GM12878 (cell line): ENCODE data around the gene TCP1. TPM values are rescaled to one million over a fixed set of nuclear protein-coding genes. Genes with fewer than 3 reads are reported as not detected.

Experiments used
- ATAC-seq: fragments of 200-7000 bp; cut with Tn5 transposase; 3 replicates; pipeline ENCODE4 v1.9.1; 2020; ENCODE audit warnings: mild to moderate bottlenecking, moderate library complexity
- BruUV-seq: library from RNA; stranded (reverse); fragments of 400-500 nt; replicated peaks from 2 replicates; lab custom pipeline; 2021; lab: Mats Ljungman, UMichigan
- CTCF ChIA-PET: fragments of 300-600 bp; sonication (Branson Sonifier 250); formaldehyde crosslinking; extraction: SDS; loops from one replicate; lab custom pipeline; 2021; ENCODE audit warnings: inconsistent platforms; lab: Yijun Ruan, JAX
- POLR2A ChIA-PET: fragments of 350-600 bp; formaldehyde crosslinking; extraction: SDS; loops from one replicate; lab custom pipeline; 2021; ENCODE audit warnings: inconsistent platforms; lab: Charles Lee
- RAD21 ChIA-PET: fragments of 300-600 bp; sonication (Branson Sonifier 250); formaldehyde crosslinking; loops from one replicate; lab custom pipeline; 2023; ENCODE audit warnings: antibody characterized with exemption; ENCODE audit not compliant: unreplicated experiment; lab: Charles Lee
- SMC1A ChIA-PET: fragments of 300-600 bp; sonication (Branson Sonifier 250); formaldehyde crosslinking; loops from one replicate; lab custom pipeline; 2023; ENCODE audit not compliant: unreplicated experiment, uncharacterized antibody; lab: Charles Lee
- DNase-seq: peaks from one replicate; pipeline ENCODE4 v3.0.0-alpha.2; 2011; ENCODE audit warnings: low read depth, low spot score
- FAIRE-seq: peaks from 3 replicates; lab custom pipeline; 2011; peaks lifted over from hg19 to GRCh38; lab: Jason Lieb, UNC
- H2AFZ ChIP-seq: 2 replicates; pipeline ENCODE4 v1.6.0; 2011; ENCODE audit warnings: low read depth, low read length, control low read depth; ENCODE audit not compliant: control insufficient read depth
- H3K27ac ChIP-seq: 2 replicates; pipeline ENCODE4 v1.5.1; 2011; ENCODE audit warnings: control low read depth; ENCODE audit not compliant: control insufficient read depth, insufficient read depth
- H3K27me3 ChIP-seq, 2 experiments: replicated peaks in 1 of 2; 2 replicates each; pipeline versions ENCODE4 v1.6.0 to v1.6.1; 2011; ENCODE audit warnings: low read length in 1 of 2; ENCODE audit not compliant: control insufficient read depth in 2 of 2, insufficient read depth in 2 of 2
- H3K36me3 ChIP-seq, 2 experiments: 2 replicates each; pipeline ENCODE4 v1.5.1; 2011; ENCODE audit warnings: low read length in 1 of 2; ENCODE audit not compliant: control insufficient read depth in 2 of 2, insufficient read depth in 2 of 2
- H3K4me1 ChIP-seq: 2 replicates; pipeline ENCODE4 v1.6.1; 2011; ENCODE audit warnings: mild to moderate bottlenecking, low read length, moderate library complexity, mixed read lengths; ENCODE audit not compliant: control insufficient read depth, insufficient read depth
- H3K4me2 ChIP-seq: 2 replicates; pipeline ENCODE4 v1.6.0; 2011; ENCODE audit warnings: control low read depth; ENCODE audit not compliant: control insufficient read depth, insufficient read depth
- H3K4me3 ChIP-seq: fragments of 200-600 bp; sonication (generic); 2 replicates; pipeline ENCODE4 v1.5.1; 2016
- H3K79me2 ChIP-seq: 2 replicates; pipeline ENCODE4 v1.6.0; 2011; ENCODE audit warnings: low read length; ENCODE audit not compliant: control insufficient read depth, insufficient read depth
- H3K9ac ChIP-seq: 2 replicates; pipeline ENCODE4 v1.8.0; 2011; ENCODE audit warnings: low read length, control low read depth, mixed read lengths; ENCODE audit not compliant: control insufficient read depth, insufficient read depth
- H3K9me3 ChIP-seq: replicated peaks from 3 replicates; pipeline ENCODE4 v1.5.1; 2011; ENCODE audit warnings: mild to moderate bottlenecking, low read length; ENCODE audit not compliant: control insufficient read depth, insufficient read depth
- H4K20me1 ChIP-seq: 2 replicates; pipeline ENCODE4 v1.6.0; 2011; ENCODE audit not compliant: control insufficient read depth, insufficient read depth
- BMI1 ChIP-seq: fragments of 450-650 bp; IDR thresholded peaks from 2 replicates; pipeline ENCODE4 v1.6.1; 2016; ENCODE audit warnings: mild to moderate bottlenecking, moderate library complexity, borderline replicate concordance
- CBX5 ChIP-seq: sonication (generic); IDR thresholded peaks from 2 replicates; pipeline ENCODE4 v1.6.1; 2016; ENCODE audit warnings: low read depth, moderate library complexity, mild to moderate bottlenecking, inconsistent platforms
- IKZF1 ChIP-seq: fragments of 450-650 bp; conservative IDR thresholded peaks from 2 replicates; pipeline ENCODE4 v1.6.1; 2017; ENCODE audit warnings: antibody characterized with exemption, mild to moderate bottlenecking
- KDM1A ChIP-seq: fragments of 200-600 bp; sonication (generic); IDR thresholded peaks from 2 replicates; pipeline ENCODE4 v1.6.1; 2016; ENCODE audit warnings: borderline replicate concordance
- MYC ChIP-seq: IDR thresholded peaks from 2 replicates; pipeline ENCODE4 v1.6.1; 2011; ENCODE audit warnings: mild to moderate bottlenecking, low read length, moderate library complexity, inconsistent platforms; ENCODE audit not compliant: insufficient read depth, insufficient replicate concordance, insufficient read length, severe bottlenecking
- NR2C1 ChIP-seq: fragments of 450-650 bp; IDR thresholded peaks from 2 replicates; pipeline ENCODE4 v1.6.1; 2017; ENCODE audit warnings: antibody characterized with exemption, mild to moderate bottlenecking, moderate library complexity
- POLR2A ChIP-seq: IDR thresholded peaks from 2 replicates; pipeline ENCODE4 v1.6.1; 2011; ENCODE audit warnings: low read depth, mild to moderate bottlenecking, low read length
- RAD21 ChIP-seq: IDR thresholded peaks from 2 replicates; pipeline ENCODE4 v1.6.1; 2011; ENCODE audit warnings: mild to moderate bottlenecking, low read depth, low read length, moderate library complexity; ENCODE audit not compliant: insufficient read depth
- RB1 ChIP-seq: fragments of 450-650 bp; formaldehyde crosslinking; IDR thresholded peaks from 2 replicates; pipeline ENCODE4 v1.6.1; 2017; ENCODE audit warnings: mild to moderate bottlenecking, borderline replicate concordance
- RBBP5 ChIP-seq: fragments of 200-600 bp; sonication (generic); conservative IDR thresholded peaks from 2 replicates; pipeline ENCODE4 v1.6.1; 2016
- RFX5 ChIP-seq: IDR thresholded peaks from 2 replicates; pipeline ENCODE4 v1.6.1; 2011; ENCODE audit warnings: low read depth, low read length, improper control_type of control experiment
- RUNX3 ChIP-seq: IDR thresholded peaks from 2 replicates; pipeline ENCODE4 v1.6.1; 2012; ENCODE audit warnings: low read length, inconsistent platforms
- SIN3A ChIP-seq: IDR thresholded peaks from 2 replicates; pipeline ENCODE4 v1.6.1; 2012; ENCODE audit warnings: low read depth, low read length, improper control_type of control experiment
- WRNIP1 ChIP-seq: IDR thresholded peaks from 2 replicates; pipeline ENCODE4 v1.6.1; 2011; ENCODE audit warnings: low read depth, low read length, improper control_type of control experiment, borderline replicate concordance
- ZNF24 ChIP-seq: fragments of 450-650 bp; IDR thresholded peaks from 2 replicates; pipeline ENCODE4 v1.6.1; 2017; ENCODE audit warnings: antibody characterized with exemption, mild to moderate bottlenecking
- ZSCAN29 ChIP-seq: fragments of 450-650 bp; IDR thresholded peaks from 2 replicates; pipeline ENCODE4 v1.6.1; 2017; ENCODE audit warnings: mild to moderate bottlenecking, moderate library complexity
- WGBS: methylation state at CpG from one replicate; pipeline ENCODE4 v1.1.6; 2016; ENCODE audit warnings: low lambda C conversion rate; ENCODE audit not compliant: insufficient replicate concordance, insufficient coverage; ENCODE audit errors: missing lambda C conversion rate; 5-methylcytosine and 5-hydroxymethylcytosine counted together
- in situ Hi-C: fragments of 300-500 bp; cut with MboI; formaldehyde crosslinking; loops from 9 replicates; pipeline ENCODE4 v1.14.3; 2018; ENCODE audit warnings: mixed read lengths
- intact Hi-C: fragments of 100-400 bp; cut with micrococcal nuclease; formaldehyde crosslinking; loops from one replicate; pipeline ENCODE4 v1.14.2; 2022; ENCODE audit not compliant: unreplicated experiment
- polyA plus RNA-seq, 11 experiments: library from polyadenylated mRNA; depleted of rRNA in 4 of 11; unstranded in 6 of 11; stranded (reverse) in 5 of 11; fragments of >200 nt; fragmentation: Nextera tagmentation in 4 of 11; fragmentation: Illumina TruSeq in 1 of 11; extraction: Ambion mirVana in 4 of 11; extraction: Trizol in 1 of 11; gene quantifications; 1 replicate in 1 of 11; 2 replicates in 10 of 11; pipeline versions ENCODE4 v1.2.1 to v1.2.3, GENCODE V29; 2011 to 2016; ENCODE audit warnings: inconsistent platforms in 2 of 11, missing spikeins in 2 of 11, low read depth in 1 of 11
- total RNA-seq, 4 experiments: library from RNA; depleted of rRNA in 3 of 4; stranded (reverse); fragments of >200 nt in 3 of 4; fragmentation: Illumina TruSeq in 1 of 4; extraction: Trizol in 1 of 4; gene quantifications; 2 replicates each; pipeline versions ENCODE4 v1.2.1 to v1.2.3, GENCODE V29; 2013 to 2021
- TF ChIP-seq, protein P1 (sequence below): fragments of 450-650 bp; IDR thresholded peaks from 2 replicates; pipeline ENCODE4 v1.6.1; 2018; ENCODE audit warnings: mild to moderate bottlenecking, low read depth, moderate library complexity; ENCODE audit not compliant: partially characterized antibody
- TF ChIP-seq, protein P2 (sequence below): IDR thresholded peaks from 2 replicates; pipeline ENCODE4 v1.6.1; 2012; ENCODE audit warnings: low read depth, low read length, improper control_type of control experiment

The TCP1 gene
- total and polyA plus RNA-seq, 10 of the 15 experiments (the other 5 are each of a cell fraction or from before 2014, with no cell fraction given): 133 to 457 (median 306) TPM

DNA sequence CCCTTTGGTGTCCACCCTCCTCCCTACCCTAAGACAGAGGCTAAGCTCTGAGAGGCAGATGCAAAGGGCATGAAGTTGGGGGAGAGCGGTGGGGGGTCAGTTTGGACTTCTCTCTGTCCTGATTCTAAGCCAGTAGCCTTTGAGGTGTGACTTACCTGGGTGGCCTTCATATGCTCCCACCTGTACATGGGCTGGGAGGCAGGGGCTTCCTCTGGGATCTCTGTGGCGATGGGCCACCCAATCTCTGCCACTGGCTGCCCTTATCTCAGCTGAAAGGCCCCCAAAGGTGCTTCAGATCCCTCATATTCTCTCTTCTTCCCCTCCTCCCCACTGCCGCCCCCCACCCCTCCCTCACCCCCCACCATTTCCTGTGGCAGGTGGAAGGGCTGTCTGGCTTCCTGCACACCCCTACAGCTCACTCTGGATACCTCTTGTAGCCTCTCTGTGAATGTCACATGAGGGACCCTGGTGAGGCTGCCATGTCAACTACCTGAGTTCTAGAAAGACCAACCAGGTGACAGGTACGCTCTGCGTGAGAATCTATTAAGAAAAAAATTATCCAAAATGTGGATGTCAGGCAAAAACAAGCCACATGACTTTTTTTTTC is 44.7 kb upstream of the TCP1 start:
- no peaks in the 10 kb centered on the region for H3K79me2 ChIP-seq
- no peak for FAIRE-seq
- no peak overlapping the region for H2AFZ ChIP-seq
- RAD21 ChIA-PET: no interaction called here
- TF ChIP-seq, protein P1, sequence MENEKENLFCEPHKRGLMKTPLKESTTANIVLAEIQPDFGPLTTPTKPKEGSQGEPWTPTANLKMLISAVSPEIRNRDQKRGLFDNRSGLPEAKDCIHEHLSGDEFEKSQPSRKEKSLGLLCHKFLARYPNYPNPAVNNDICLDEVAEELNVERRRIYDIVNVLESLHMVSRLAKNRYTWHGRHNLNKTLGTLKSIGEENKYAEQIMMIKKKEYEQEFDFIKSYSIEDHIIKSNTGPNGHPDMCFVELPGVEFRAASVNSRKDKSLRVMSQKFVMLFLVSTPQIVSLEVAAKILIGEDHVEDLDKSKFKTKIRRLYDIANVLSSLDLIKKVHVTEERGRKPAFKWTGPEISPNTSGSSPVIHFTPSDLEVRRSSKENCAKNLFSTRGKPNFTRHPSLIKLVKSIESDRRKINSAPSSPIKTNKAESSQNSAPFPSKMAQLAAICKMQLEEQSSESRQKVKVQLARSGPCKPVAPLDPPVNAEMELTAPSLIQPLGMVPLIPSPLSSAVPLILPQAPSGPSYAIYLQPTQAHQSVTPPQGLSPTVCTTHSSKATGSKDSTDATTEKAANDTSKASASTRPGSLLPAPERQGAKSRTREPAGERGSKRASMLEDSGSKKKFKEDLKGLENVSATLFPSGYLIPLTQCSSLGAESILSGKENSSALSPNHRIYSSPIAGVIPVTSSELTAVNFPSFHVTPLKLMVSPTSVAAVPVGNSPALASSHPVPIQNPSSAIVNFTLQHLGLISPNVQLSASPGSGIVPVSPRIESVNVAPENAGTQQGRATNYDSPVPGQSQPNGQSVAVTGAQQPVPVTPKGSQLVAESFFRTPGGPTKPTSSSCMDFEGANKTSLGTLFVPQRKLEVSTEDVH: no peak
- TF ChIP-seq CBX5 (no peak), RAD21 (no peak), POLR2A (no peak), RBBP5 (no peak), RFX5 (no peak), KDM1A (no peak), MYC (no peak), SIN3A (no peak), ZNF24 (no peak), IKZF1 (no peak), NR2C1 (no peak), ZSCAN29 (no peak), BMI1 (no peak), WRNIP1 (no peak), RUNX3 (no peak), RB1 (no peak)
- TF ChIP-seq, protein P2, sequence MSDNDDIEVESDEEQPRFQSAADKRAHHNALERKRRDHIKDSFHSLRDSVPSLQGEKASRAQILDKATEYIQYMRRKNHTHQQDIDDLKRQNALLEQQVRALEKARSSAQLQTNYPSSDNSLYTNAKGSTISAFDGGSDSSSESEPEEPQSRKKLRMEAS: no peak
- no peaks in the 10 kb centered on the region for H3K9me3 ChIP-seq
- no peaks in the 10 kb centered on the region for H3K27me3 ChIP-seq
- H3K4me3 ChIP-seq: no peak overlapping the region
- no peak overlapping the region for H3K4me2 ChIP-seq
- no peak overlapping the region for H3K9ac ChIP-seq
- H4K20me1 ChIP-seq: no peaks in the 10 kb centered on the region
- SMC1A ChIA-PET: interaction anchor here (0.6 to 2.4 kb wide), 5 partner anchors 18 to 629 kb away, joined by 3 to 9 read pairs (median 4); partner anchors contain the start of gene MRPL18
- H3K4me1 ChIP-seq: 0 out of 2 replicates have a peak, but pooled peaks cover 8% of the 10 kb centered on the region
- in situ Hi-C loops (no loop called here), intact Hi-C loops (no loop called here)
- POLR2A ChIA-PET: interaction anchor here (0.7 kb wide), 1 partner anchor 13 kb away, joined by 3 read pairs; no protein-coding TSS in a partner anchor
- ATAC-seq: no peak
- H3K27ac ChIP-seq: no peak overlapping the region
- DNase-seq: no peak
- no peaks in the 10 kb centered on the region for H3K36me3 ChIP-seq
- WGBS: 63% methylated on average over 4 of the region's 5 CpGs
- CTCF ChIA-PET: no interaction called here
- no TSS peak for BruUV-seq
